Gastrocnemius medialis (tissue), 4 donors: ENCODE measurements around the gene DAAM1.

ENCODE experiments used
- CTCF ChIP-seq, 5 experiments: fragments of 450-650 bp in 3 of 5; fragments of 200-600 bp in 2 of 5; sonication (generic) in 2 of 5; IDR thresholded peaks in 4 of 5; conservative IDR thresholded peaks in 1 of 5; 1 replicate in 4 of 5; 2 replicates in 1 of 5; pipeline ENCODE4 v1.5.1; 2016 to 2019; ENCODE audit warnings: antibody characterized with exemption in 5 of 5, mild to moderate bottlenecking in 3 of 5, moderate library complexity in 3 of 5
- POLR2A ChIP-seq, 2 donors: fragments of 450-650 bp; IDR thresholded peaks; one replicate each; pipeline ENCODE4 v1.6.1; 2017; ENCODE audit warnings: antibody characterized with exemption in 2 of 2, mild to moderate bottlenecking in 2 of 2, moderate library complexity in 2 of 2

- TF ChIP-seq CTCF (IDR thresholded peaks at IDR 0.05 in 4 of 5, conservative IDR thresholded peaks at IDR 0.05 in 1 of 5): no peak
- TF ChIP-seq POLR2A (IDR thresholded peaks at IDR 0.05): no peak
These were observed 164.5 kb downstream of the DAAM1 start for GRCh38 chr14:59352961-59353360.
